Measurements from ENCODE around the gene KDM5A. TPM values are rescaled to one million over a fixed set of nuclear protein-coding genes. Genes with fewer than 3 reads are reported as not detected.

Gene KDM5A
- polyA plus RNA-seq, 1 donor (not counting 4 experiments of a cell fraction or from before 2014, with no cell fraction given): 14.5 TPM

- no peaks in the 10 kb centered on the region for H3K36me3 ChIP-seq (ENCODE audit: control insufficient read depth in 2 of 2, extremely low read depth in 1 of 2, insufficient read depth in 2 of 2, low read length in 2 of 2)
- no peaks in the 10 kb centered on the region for H3K9me3 ChIP-seq (ENCODE audit: control insufficient read depth, low read depth, low read length)
- no peak overlapping the region for H3K4me3 ChIP-seq (ENCODE audit: control insufficient read depth in 2 of 3, extremely low read depth in 1 of 3, insufficient read depth in 2 of 3, low read depth in 1 of 3, low read length in 3 of 3)
- no peak for TF ChIP-seq EZH2 (IDR thresholded peaks at IDR 0.05; ENCODE audit: low read length)
- TF ChIP-seq, protein P1, sequence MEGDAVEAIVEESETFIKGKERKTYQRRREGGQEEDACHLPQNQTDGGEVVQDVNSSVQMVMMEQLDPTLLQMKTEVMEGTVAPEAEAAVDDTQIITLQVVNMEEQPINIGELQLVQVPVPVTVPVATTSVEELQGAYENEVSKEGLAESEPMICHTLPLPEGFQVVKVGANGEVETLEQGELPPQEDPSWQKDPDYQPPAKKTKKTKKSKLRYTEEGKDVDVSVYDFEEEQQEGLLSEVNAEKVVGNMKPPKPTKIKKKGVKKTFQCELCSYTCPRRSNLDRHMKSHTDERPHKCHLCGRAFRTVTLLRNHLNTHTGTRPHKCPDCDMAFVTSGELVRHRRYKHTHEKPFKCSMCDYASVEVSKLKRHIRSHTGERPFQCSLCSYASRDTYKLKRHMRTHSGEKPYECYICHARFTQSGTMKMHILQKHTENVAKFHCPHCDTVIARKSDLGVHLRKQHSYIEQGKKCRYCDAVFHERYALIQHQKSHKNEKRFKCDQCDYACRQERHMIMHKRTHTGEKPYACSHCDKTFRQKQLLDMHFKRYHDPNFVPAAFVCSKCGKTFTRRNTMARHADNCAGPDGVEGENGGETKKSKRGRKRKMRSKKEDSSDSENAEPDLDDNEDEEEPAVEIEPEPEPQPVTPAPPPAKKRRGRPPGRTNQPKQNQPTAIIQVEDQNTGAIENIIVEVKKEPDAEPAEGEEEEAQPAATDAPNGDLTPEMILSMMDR (optimal IDR thresholded peaks at IDR 0.05 in 1 of 3, IDR thresholded peaks at IDR 0.05 in 1 of 3, conservative IDR thresholded peaks at IDR 0.05 in 1 of 3; ENCODE audit: extremely low read depth in 1 of 3, insufficient read depth in 2 of 3, low read length in 3 of 3): no peak
- H3K4me1 ChIP-seq (ENCODE audit: control insufficient read depth, extremely low read depth, insufficient read depth, low read length): no peaks in the 10 kb centered on the region
- no peak overlapping the region for H3K4me2 ChIP-seq (ENCODE audit: control insufficient read depth, extremely low read depth, insufficient read depth, low read depth, low read length)
- FAIRE-seq (no peak), DNase-seq (ENCODE audit: low read depth, low spot score) (no peak)
- no peak overlapping the region for H3K27ac ChIP-seq (ENCODE audit: control insufficient read depth, insufficient read depth, low read length)
- dilution Hi-C loops (cut with MboI; ENCODE audit: extremely low pct_ligation_motif_present, low sequenced_read_pairs): no loop called here
- H3K9me1 ChIP-seq (ENCODE audit: control insufficient read depth, extremely low read depth, insufficient read depth, low read length): no peaks in the 10 kb centered on the region
- no peaks in the 10 kb centered on the region for H3K79me2 ChIP-seq (ENCODE audit: control insufficient read depth, insufficient read depth, low read length)
- H4K20me1 ChIP-seq (ENCODE audit: control insufficient read depth, extremely low read depth, insufficient read depth, low read length): no peaks in the 10 kb centered on the region
- no peak overlapping the region for H3K9ac ChIP-seq (ENCODE audit: control insufficient read depth, extremely low read depth, insufficient read depth, low read length)
- H2AFZ ChIP-seq (ENCODE audit: control insufficient read depth, low read length): no peak overlapping the region
- H3K27me3 ChIP-seq (ENCODE audit: control insufficient read depth, extremely low read depth, insufficient read depth, low read length): no peaks in the 10 kb centered on the region
Observed at GRCh38 chr12:242496-242895, 146.6 kb downstream of the KDM5A start.

GRCh38 chr12:241266-241665 lies 147.9 kb downstream of the KDM5A start:
- H2AFZ ChIP-seq (ENCODE audit: control insufficient read depth, low read length): no peak overlapping the region
- H3K4me2 ChIP-seq (ENCODE audit: control insufficient read depth, extremely low read depth, insufficient read depth, low read depth, low read length): no peak overlapping the region
- no peak overlapping the region for H3K4me3 ChIP-seq (ENCODE audit: control insufficient read depth in 2 of 3, extremely low read depth in 1 of 3, insufficient read depth in 2 of 3, low read depth in 1 of 3, low read length in 3 of 3)
- no peaks in the 10 kb centered on the region for H4K20me1 ChIP-seq (ENCODE audit: control insufficient read depth, extremely low read depth, insufficient read depth, low read length)
- no peaks in the 10 kb centered on the region for H3K36me3 ChIP-seq (ENCODE audit: control insufficient read depth in 2 of 2, extremely low read depth in 1 of 2, insufficient read depth in 2 of 2, low read length in 2 of 2)
- TF ChIP-seq, protein P1 (optimal IDR thresholded peaks at IDR 0.05 in 1 of 3, IDR thresholded peaks at IDR 0.05 in 1 of 3, conservative IDR thresholded peaks at IDR 0.05 in 1 of 3; ENCODE audit: extremely low read depth in 1 of 3, insufficient read depth in 2 of 3, low read length in 3 of 3): no peak
- no peak for TF ChIP-seq EZH2 (IDR thresholded peaks at IDR 0.05; ENCODE audit: low read length)
- no peak for DNase-seq (ENCODE audit: low read depth, low spot score)
- dilution Hi-C loops (cut with MboI; ENCODE audit: extremely low pct_ligation_motif_present, low sequenced_read_pairs): no loop called here
- H3K9me3 ChIP-seq (ENCODE audit: control insufficient read depth, low read depth, low read length): no peaks in the 10 kb centered on the region
- no peaks in the 10 kb centered on the region for H3K79me2 ChIP-seq (ENCODE audit: control insufficient read depth, insufficient read depth, low read length)
- H3K27ac ChIP-seq (ENCODE audit: control insufficient read depth, insufficient read depth, low read length): no peak overlapping the region
- H3K4me1 ChIP-seq (ENCODE audit: control insufficient read depth, extremely low read depth, insufficient read depth, low read length): no peaks in the 10 kb centered on the region
- FAIRE-seq: no peak
- no peak overlapping the region for H3K9ac ChIP-seq (ENCODE audit: control insufficient read depth, extremely low read depth, insufficient read depth, low read length)
- H3K9me1 ChIP-seq (ENCODE audit: control insufficient read depth, extremely low read depth, insufficient read depth, low read length): no peaks in the 10 kb centered on the region
- no peaks in the 10 kb centered on the region for H3K27me3 ChIP-seq (ENCODE audit: control insufficient read depth, extremely low read depth, insufficient read depth, low read length)

All from keratinocyte (primary cell).